B cell (primary cell): ENCODE results near the gene TLR9. TPM values are rescaled to one million over a fixed set of nuclear protein-coding genes. Genes with fewer than 3 reads are reported as not detected.

Source experiments
- ATAC-seq: fragments of 200-7000 bp; cut with Tn5 transposase; one replicate; pipeline ENCODE4 v1.10.0; 2021; ENCODE audit warnings: low read depth, mild to moderate bottlenecking, moderate number of reproducible peaks, moderate library complexity
- CTCF ChIA-PET: fragments of 350-600 bp; sonication (Branson Sonifier 250); formaldehyde crosslinking; loops from one replicate; lab custom pipeline; 2021; ENCODE audit warnings: antibody characterized with exemption, inconsistent platforms; lab: Charles Lee
- POLR2A ChIA-PET: fragments of 350-600 bp; sonication (Branson Sonifier 250); formaldehyde crosslinking; loops from one replicate; lab custom pipeline; 2021; ENCODE audit warnings: antibody characterized with exemption; lab: Charles Lee
- DNase-seq: peaks from one replicate; pipeline ENCODE4 v3.0.0; 2013
- H2AFZ ChIP-seq: 2 replicates; pipeline ENCODE4 v1.6.1; 2012; ENCODE audit warnings: mild to moderate bottlenecking, low read depth, low read length; ENCODE audit not compliant: insufficient read depth, poor library complexity, severe bottlenecking
- H3K27ac ChIP-seq, 2 donors: 1 replicate in 1 of 2; 2 replicates in 1 of 2; pipeline ENCODE4 v1.5.1; 2012 to 2013; ENCODE audit warnings: low read length in 2 of 2, mild to moderate bottlenecking in 2 of 2, moderate library complexity in 1 of 2
- H3K27me3 ChIP-seq, 4 experiments: fragments of 200-600 bp in 1 of 4; sonication (generic) in 1 of 4; replicated peaks in 1 of 4; 1 replicate in 2 of 4; 2 replicates in 2 of 4; pipeline versions ENCODE4 v1.6.1 to v1.7.0; 2013 to 2016; ENCODE audit warnings: low read length in 3 of 4, mild to moderate bottlenecking in 2 of 4, mixed read lengths in 1 of 4, moderate library complexity in 1 of 4; ENCODE audit not compliant: insufficient read depth in 4 of 4, control insufficient read depth in 3 of 4; ENCODE audit errors: control extremely low read depth in 1 of 4
- H3K36me3 ChIP-seq, 2 experiments: replicated peaks in 1 of 2; 1 replicate in 1 of 2; 2 replicates in 1 of 2; pipeline versions ENCODE4 v1.6.1 to v1.7.1; 2013; ENCODE audit warnings: low read length in 1 of 2; ENCODE audit not compliant: insufficient read depth in 2 of 2, control insufficient read depth in 1 of 2; ENCODE audit errors: control extremely low read depth in 1 of 2, extremely low read depth in 1 of 2
- H3K4me1 ChIP-seq, 2 donors: fragments of 200-600 bp in 1 of 2; sonication (generic) in 1 of 2; 1 replicate in 1 of 2; 2 replicates in 1 of 2; pipeline versions ENCODE4 v1.5.1 to v1.6.1; 2013 to 2017; ENCODE audit warnings: low read length in 2 of 2; ENCODE audit not compliant: control insufficient read depth in 2 of 2, insufficient read depth in 2 of 2
- H3K4me2 ChIP-seq: replicated peaks from 2 replicates; pipeline ENCODE3; 2012; ENCODE audit warnings: mild to moderate bottlenecking, low read depth, low read length; ENCODE audit not compliant: poor library complexity, severe bottlenecking
- H3K4me3 ChIP-seq, 5 experiments: fragments of 200-600 bp in 1 of 5; sonication (generic) in 1 of 5; 1 replicate in 3 of 5; 2 replicates in 2 of 5; pipeline versions ENCODE4 v1.5.1 to v1.7.0; 2011 to 2016; ENCODE audit warnings: low read length in 4 of 5, mild to moderate bottlenecking in 4 of 5, low read depth in 2 of 5, control low read depth in 1 of 5, moderate library complexity in 1 of 5; ENCODE audit not compliant: insufficient read depth in 1 of 5; ENCODE audit errors: control extremely low read depth in 1 of 5, extremely low read depth in 1 of 5
- H3K79me2 ChIP-seq: fragments of 200-600 bp; sonication (generic); one replicate; pipeline ENCODE4 v1.6.0; 2016; ENCODE audit warnings: low read length; ENCODE audit not compliant: control insufficient read depth, insufficient read depth
- H3K9ac ChIP-seq: fragments of 200-600 bp; sonication (generic); 2 replicates; pipeline ENCODE4 v1.6.1; 2017; ENCODE audit warnings: mild to moderate bottlenecking, low read length, moderate library complexity
- H3K9me3 ChIP-seq, 3 donors: one replicate each; pipeline versions ENCODE4 v1.6.1 to v1.7.1; 2013; ENCODE audit warnings: low read length in 2 of 3; ENCODE audit not compliant: control insufficient read depth in 2 of 3, insufficient read depth in 1 of 3; ENCODE audit errors: control extremely low read depth in 1 of 3
- H4K20me1 ChIP-seq: 2 replicates; pipeline ENCODE4 v1.6.0; 2012; ENCODE audit warnings: mild to moderate bottlenecking, low read length; ENCODE audit not compliant: insufficient read depth, control insufficient read depth, poor library complexity, severe bottlenecking
- H3K27ac Mint-ChIP-seq: one replicate; pipeline ENCODE4 v1.8.0; 2021; ENCODE audit warnings: mixed read lengths
- H3K27me3 Mint-ChIP-seq: one replicate; pipeline ENCODE4 v1.8.0; 2021; ENCODE audit warnings: mixed read lengths
- H3K4me1 Mint-ChIP-seq: one replicate; pipeline ENCODE4 v1.8.0; 2021; ENCODE audit warnings: mixed read lengths
- H3K4me3 Mint-ChIP-seq: one replicate; pipeline ENCODE4 v1.8.0; 2021; ENCODE audit warnings: mixed read lengths
- H3K9me3 Mint-ChIP-seq: one replicate; pipeline ENCODE4 v1.8.0; 2022; ENCODE audit warnings: mixed read lengths; ENCODE audit not compliant: insufficient read depth
- EZH2 ChIP-seq: IDR thresholded peaks from 2 replicates; pipeline ENCODE4 v1.6.1; 2012; ENCODE audit warnings: borderline replicate concordance, low read depth, mild to moderate bottlenecking, moderate library complexity, low read length; ENCODE audit not compliant: insufficient read depth, poor library complexity, severe bottlenecking
- WGBS: methylation state at CpG from one replicate; pipeline ENCODE4 v1.1.5; 2013; ENCODE audit warnings: missing lambda C conversion rate; ENCODE audit not compliant: insufficient coverage; 5-methylcytosine and 5-hydroxymethylcytosine counted together
- intact Hi-C: fragments of 100-400 bp; cut with micrococcal nuclease; formaldehyde crosslinking; loops from one replicate; pipeline ENCODE4 v1.10.0; 2022
- polyA plus RNA-seq: library from polyadenylated mRNA; depleted of rRNA; stranded (reverse); fragments of >200 nt; gene quantifications from 2 replicates; pipeline ENCODE4 v1.2.3, GENCODE V29; 2012
- total RNA-seq, 2 donors: library from RNA; stranded (reverse); fragments of 120-200 nt in 1 of 2; gene quantifications; 1 replicate in 1 of 2; 2 replicates in 1 of 2; pipeline versions ENCODE4 v1.2.3 to v1.2.4, GENCODE V29; 2013 to 2022
- TF ChIP-seq, protein P1 (sequence below): fragments of 200-600 bp; IDR thresholded peaks from one replicate; pipeline ENCODE4 v1.8.0; 2022; ENCODE audit warnings: antibody characterized with exemption, mild to moderate bottlenecking

TLR9 gene
- total and polyA plus RNA-seq, 2 donors (not counting 1 experiment from before 2014, with no cell fraction given), result 3.7 to 21.0 TPM

DNA sequence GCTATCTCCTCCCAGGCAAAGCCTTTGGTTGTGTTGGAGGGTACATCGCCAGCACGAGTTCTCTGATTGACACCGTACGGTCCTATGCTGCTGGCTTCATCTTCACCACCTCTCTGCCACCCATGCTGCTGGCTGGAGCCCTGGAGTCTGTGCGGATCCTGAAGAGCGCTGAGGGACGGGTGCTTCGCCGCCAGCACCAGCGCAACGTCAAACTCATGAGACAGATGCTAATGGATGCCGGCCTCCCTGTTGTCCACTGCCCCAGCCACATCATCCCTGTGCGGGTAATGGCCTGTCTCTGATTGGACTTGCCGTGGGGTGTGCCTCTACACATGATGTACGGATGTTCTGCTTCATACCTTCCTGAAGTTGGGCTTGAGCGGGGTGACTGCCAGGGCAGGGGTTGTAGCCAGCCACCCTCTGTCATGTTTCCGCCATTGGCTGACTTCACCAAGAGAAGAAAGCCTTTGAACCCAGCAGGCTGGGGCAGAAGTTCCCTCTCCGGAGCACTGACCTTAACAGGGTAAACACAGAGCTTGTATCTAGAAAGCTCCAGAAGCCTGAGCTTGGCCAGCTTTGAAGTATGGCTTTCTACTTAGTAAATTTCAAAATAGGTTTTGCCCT lies 14.1 kb downstream of the TLR9 start:
- H3K9me3 ChIP-seq, result no peaks in the 10 kb centered on the region
- POLR2A ChIA-PET, result no interaction called here
- intact Hi-C loops, result no loop called here
- no peaks in the 10 kb centered on the region for H3K79me2 ChIP-seq
- no peaks in the 10 kb centered on the region for H3K27me3 Mint-ChIP-seq
- peaks cover under 1% of the 10 kb centered on the region for H3K4me1 Mint-ChIP-seq
- no peak overlapping the region for H3K9ac ChIP-seq
- peaks cover 0 to 83% of the 10 kb centered on the region in 2 experiments for H3K36me3 ChIP-seq
- H3K27ac ChIP-seq, result no peak overlapping the region
- ATAC-seq (no peak), DNase-seq (no peak)
- no peak overlapping the region for H3K4me3 ChIP-seq
- H3K27me3 ChIP-seq, result no peaks in the 10 kb centered on the region
- H3K4me2 ChIP-seq, result no peak overlapping the region
- no peak overlapping the region for H3K27ac Mint-ChIP-seq
- H3K4me1 ChIP-seq, result peaks cover 0 to 1% of the 10 kb centered on the region in 2 donors
- H3K9me3 Mint-ChIP-seq, result no peaks in the 10 kb centered on the region
- 96% methylated on average over 18 of the region's 18 CpGs for WGBS
- H4K20me1 ChIP-seq, result no peaks in the 10 kb centered on the region
- no peak overlapping the region for H3K4me3 Mint-ChIP-seq
- CTCF ChIA-PET, result interaction anchor here (0.7 to 5.3 kb wide), 3 partner anchors 9 to 72 kb away, joined by 3 to 36 read pairs (median 3); no protein-coding TSS in a partner anchor
- TF ChIP-seq EZH2, result no peak
- TF ChIP-seq, protein P1, sequence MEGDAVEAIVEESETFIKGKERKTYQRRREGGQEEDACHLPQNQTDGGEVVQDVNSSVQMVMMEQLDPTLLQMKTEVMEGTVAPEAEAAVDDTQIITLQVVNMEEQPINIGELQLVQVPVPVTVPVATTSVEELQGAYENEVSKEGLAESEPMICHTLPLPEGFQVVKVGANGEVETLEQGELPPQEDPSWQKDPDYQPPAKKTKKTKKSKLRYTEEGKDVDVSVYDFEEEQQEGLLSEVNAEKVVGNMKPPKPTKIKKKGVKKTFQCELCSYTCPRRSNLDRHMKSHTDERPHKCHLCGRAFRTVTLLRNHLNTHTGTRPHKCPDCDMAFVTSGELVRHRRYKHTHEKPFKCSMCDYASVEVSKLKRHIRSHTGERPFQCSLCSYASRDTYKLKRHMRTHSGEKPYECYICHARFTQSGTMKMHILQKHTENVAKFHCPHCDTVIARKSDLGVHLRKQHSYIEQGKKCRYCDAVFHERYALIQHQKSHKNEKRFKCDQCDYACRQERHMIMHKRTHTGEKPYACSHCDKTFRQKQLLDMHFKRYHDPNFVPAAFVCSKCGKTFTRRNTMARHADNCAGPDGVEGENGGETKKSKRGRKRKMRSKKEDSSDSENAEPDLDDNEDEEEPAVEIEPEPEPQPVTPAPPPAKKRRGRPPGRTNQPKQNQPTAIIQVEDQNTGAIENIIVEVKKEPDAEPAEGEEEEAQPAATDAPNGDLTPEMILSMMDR, result no peak
- no peak overlapping the region for H2AFZ ChIP-seq

DNA sequence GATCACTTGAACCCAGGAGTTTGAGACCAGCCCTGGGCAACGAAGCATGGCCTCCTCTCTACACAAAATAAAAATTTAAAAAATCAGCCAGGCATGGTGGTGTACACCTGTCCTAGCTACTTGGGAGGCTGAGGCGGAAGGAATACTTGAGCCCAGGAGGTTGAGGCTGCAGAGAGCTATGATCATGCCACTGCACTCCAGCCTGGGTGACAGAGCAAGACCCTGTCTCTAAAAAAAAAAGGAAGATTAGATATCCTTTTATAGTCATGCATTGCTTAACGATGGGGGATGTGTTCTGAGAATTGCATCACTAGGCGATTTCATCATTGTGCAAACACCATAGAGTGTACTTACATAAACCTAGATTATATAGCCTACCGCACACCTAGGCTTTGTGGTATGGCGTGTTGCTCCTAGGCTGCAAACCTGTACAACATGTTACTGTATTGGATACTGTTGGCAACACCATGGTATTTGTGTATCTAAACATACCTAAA lies 14.8 kb downstream of the TLR9 start:
- ChIA-PET CTCF (interaction anchor here (1.6 to 5.3 kb wide), 2 partner anchors 10 to 15 kb away, joined by 3 to 36 read pairs; no protein-coding TSS in a partner anchor), POLR2A (interaction anchor here (0.6 kb wide), 1 partner anchor 9 kb away, joined by 12 read pairs; no protein-coding TSS in a partner anchor)
- intact Hi-C loops, result no loop called here
- Histone ChIP-seq H3K27ac (no peak overlapping the region), H3K36me3 (peaks cover 0 to 85% of the 10 kb centered on the region in 2 experiments), H3K9ac (no peak overlapping the region), H3K4me3 (no peak overlapping the region), H3K9me3 (no peaks in the 10 kb centered on the region), H3K4me1 (no peaks in the 10 kb centered on the region), H3K79me2 (no peaks in the 10 kb centered on the region), H4K20me1 (no peaks in the 10 kb centered on the region), H3K27me3 (no peaks in the 10 kb centered on the region), H2AFZ (no peak overlapping the region), H3K4me2 (no peak overlapping the region)
- TF ChIP-seq EZH2, result no peak
- TF ChIP-seq, protein P1, result no peak
- no peaks in the 10 kb centered on the region for H3K9me3 Mint-ChIP-seq
- no peak for DNase-seq
- no peak overlapping the region for H3K27ac Mint-ChIP-seq
- H3K27me3 Mint-ChIP-seq, result no peaks in the 10 kb centered on the region
- H3K4me3 Mint-ChIP-seq, result no peak overlapping the region
- ATAC-seq, result no peak
- no peaks in the 10 kb centered on the region for H3K4me1 Mint-ChIP-seq
- 90% methylated on average over 1 of the region's 6 CpGs for WGBS
